ENCODE results near the gene VPS25. TPM values are rescaled to one million over a fixed set of nuclear protein-coding genes. Genes with fewer than 3 reads are reported as not detected.

Gene VPS25
- total and polyA plus RNA-seq, 9 of the 15 experiments (the other 6 are each of a cell fraction or from before 2014, with no cell fraction given): 123 to 352 (median 180) TPM

DNA sequence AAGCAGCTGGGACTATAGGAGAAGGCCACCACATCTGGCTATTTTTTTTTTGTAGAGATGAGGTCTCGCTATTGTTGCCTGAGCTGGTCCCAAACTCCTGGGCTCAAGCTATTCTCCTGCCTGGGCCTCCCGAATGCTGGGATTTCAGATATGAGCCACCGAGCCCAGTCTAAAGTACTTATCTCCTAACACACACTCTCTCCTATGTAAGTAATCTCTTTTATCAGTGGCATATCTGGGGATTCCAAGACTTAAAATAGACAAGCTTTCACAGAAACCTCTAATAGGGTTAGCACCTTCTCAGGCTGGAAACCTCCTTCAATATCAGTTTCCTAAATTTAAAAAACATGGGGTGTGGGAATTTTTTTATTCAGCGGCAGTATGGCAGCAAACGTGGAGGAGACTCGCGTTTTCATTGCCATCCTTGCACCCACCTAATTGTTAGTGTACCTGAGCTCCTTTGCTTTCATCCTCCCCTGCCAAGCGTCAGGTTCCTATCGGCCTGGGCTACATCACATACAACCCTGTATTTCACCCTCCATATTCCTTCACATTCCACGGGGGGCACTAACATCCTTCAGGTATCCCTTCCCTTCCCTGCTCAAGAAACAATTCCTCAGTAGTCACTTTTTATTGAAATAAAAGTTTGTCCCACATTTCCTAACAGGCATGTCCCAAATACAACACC lies 29.5 kb upstream of the VPS25 start:
- Histone ChIP-seq H2AFZ (ENCODE audit: low read depth, low read length) (peak overlapping the region; percentile 81), H3K27ac (ENCODE audit: extremely low read depth, low read depth, low read length) (peak overlapping the region; percentile 81), H3K9me3 (replicated peaks; ENCODE audit: control insufficient read depth, insufficient read depth, low read depth, low read length) (no peaks in the 10 kb centered on the region), H3K4me1 (replicated peaks in 1 of 2; ENCODE audit: control insufficient read depth in 2 of 2, insufficient read depth in 2 of 2, low read length in 2 of 2) (peaks cover 15 to 26% of the 10 kb centered on the region in 2 experiments; a peak in 4 of 5 replicates), H4K20me1 (replicated peaks; ENCODE audit: control insufficient read depth, insufficient read depth, low read length) (no peaks in the 10 kb centered on the region), H3K9me1 (ENCODE audit: control insufficient read depth, insufficient read depth, low read length) (no peaks in the 10 kb centered on the region), H3K9ac (ENCODE audit: insufficient read depth in 1 of 2, low read depth in 2 of 2, low read length in 2 of 2) (peak overlapping the region; percentile 73 to 95), H3K79me2 (ENCODE audit: control insufficient read depth, insufficient read depth, low read length) (peaks cover 35% of the 10 kb centered on the region; the same call in 2 of the 3 replicates), H3K4me3 (peak overlapping the region; percentile 65), H3K36me3 (ENCODE audit: control insufficient read depth, insufficient read depth, low read length) (0 out of 3 replicates have a peak, but pooled peaks cover 2% of the 10 kb centered on the region), H3K27me3 (ENCODE audit: control insufficient read depth in 2 of 2, insufficient read depth in 2 of 2, low read length in 2 of 2) (no peaks in the 10 kb centered on the region), H3K4me2 (ENCODE audit: insufficient read depth, low read length) (peak overlapping the region; percentile 77)
- under 1% methylated on average over 10 of the region's 10 CpGs for WGBS (ENCODE audit: insufficient coverage, low coverage, missing lambda C conversion rate)
- peak; percentile 40 for ATAC-seq
- peak; percentile 91 for FAIRE-seq
- CTCF ChIA-PET (ENCODE audit: low intra/inter-chr PET ratio): interaction anchor here (1.1 kb wide), 1 partner anchor 149 kb away, joined by 4 read pairs; no protein-coding TSS in a partner anchor
- POLR2A ChIA-PET: interaction anchor here (0.6 to 1.1 kb wide), 7 partner anchors 15 to 136 kb away, joined by 3 to 5 read pairs (median 3); partner anchors contain the start of gene BECN1
- in situ Hi-C loops (cut with MboI): no loop called here
- intact Hi-C loops (cut with micrococcal nuclease): no loop called here
- BruUV-seq (replicated peaks): no TSS peak
- peak in 2 of 4 experiments; percentile 60 to 88 for DNase-seq (ENCODE audit: extremely low read depth in 1 of 4, low spot score in 3 of 4)
- TF ChIP-seq HEY1 (CRISPR knock-in tag; IDR thresholded peaks at IDR 0.05; ENCODE audit: borderline replicate concordance): no peak
- TF ChIP-seq KAT7 (CRISPR knock-in tag; IDR thresholded peaks at IDR 0.05; ENCODE audit: borderline replicate concordance): no peak
- TF ChIP-seq, protein P1, sequence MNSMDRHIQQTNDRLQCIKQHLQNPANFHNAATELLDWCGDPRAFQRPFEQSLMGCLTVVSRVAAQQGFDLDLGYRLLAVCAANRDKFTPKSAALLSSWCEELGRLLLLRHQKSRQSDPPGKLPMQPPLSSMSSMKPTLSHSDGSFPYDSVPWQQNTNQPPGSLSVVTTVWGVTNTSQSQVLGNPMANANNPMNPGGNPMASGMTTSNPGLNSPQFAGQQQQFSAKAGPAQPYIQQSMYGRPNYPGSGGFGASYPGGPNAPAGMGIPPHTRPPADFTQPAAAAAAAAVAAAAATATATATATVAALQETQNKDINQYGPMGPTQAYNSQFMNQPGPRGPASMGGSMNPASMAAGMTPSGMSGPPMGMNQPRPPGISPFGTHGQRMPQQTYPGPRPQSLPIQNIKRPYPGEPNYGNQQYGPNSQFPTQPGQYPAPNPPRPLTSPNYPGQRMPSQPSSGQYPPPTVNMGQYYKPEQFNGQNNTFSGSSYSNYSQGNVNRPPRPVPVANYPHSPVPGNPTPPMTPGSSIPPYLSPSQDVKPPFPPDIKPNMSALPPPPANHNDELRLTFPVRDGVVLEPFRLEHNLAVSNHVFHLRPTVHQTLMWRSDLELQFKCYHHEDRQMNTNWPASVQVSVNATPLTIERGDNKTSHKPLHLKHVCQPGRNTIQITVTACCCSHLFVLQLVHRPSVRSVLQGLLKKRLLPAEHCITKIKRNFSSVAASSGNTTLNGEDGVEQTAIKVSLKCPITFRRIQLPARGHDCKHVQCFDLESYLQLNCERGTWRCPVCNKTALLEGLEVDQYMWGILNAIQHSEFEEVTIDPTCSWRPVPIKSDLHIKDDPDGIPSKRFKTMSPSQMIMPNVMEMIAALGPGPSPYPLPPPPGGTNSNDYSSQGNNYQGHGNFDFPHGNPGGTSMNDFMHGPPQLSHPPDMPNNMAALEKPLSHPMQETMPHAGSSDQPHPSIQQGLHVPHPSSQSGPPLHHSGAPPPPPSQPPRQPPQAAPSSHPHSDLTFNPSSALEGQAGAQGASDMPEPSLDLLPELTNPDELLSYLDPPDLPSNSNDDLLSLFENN (IDR thresholded peaks at IDR 0.05; ENCODE audit: low read depth in 2 of 2, low read length in 2 of 2): peak in 1 of 2 experiments; percentile 62; a peak in 2 of 4 replicates
- no peak for TF ChIP-seq HNRNPL (IDR thresholded peaks at IDR 0.05; ENCODE audit: low read depth, low read length)
- TF ChIP-seq, protein P2, sequence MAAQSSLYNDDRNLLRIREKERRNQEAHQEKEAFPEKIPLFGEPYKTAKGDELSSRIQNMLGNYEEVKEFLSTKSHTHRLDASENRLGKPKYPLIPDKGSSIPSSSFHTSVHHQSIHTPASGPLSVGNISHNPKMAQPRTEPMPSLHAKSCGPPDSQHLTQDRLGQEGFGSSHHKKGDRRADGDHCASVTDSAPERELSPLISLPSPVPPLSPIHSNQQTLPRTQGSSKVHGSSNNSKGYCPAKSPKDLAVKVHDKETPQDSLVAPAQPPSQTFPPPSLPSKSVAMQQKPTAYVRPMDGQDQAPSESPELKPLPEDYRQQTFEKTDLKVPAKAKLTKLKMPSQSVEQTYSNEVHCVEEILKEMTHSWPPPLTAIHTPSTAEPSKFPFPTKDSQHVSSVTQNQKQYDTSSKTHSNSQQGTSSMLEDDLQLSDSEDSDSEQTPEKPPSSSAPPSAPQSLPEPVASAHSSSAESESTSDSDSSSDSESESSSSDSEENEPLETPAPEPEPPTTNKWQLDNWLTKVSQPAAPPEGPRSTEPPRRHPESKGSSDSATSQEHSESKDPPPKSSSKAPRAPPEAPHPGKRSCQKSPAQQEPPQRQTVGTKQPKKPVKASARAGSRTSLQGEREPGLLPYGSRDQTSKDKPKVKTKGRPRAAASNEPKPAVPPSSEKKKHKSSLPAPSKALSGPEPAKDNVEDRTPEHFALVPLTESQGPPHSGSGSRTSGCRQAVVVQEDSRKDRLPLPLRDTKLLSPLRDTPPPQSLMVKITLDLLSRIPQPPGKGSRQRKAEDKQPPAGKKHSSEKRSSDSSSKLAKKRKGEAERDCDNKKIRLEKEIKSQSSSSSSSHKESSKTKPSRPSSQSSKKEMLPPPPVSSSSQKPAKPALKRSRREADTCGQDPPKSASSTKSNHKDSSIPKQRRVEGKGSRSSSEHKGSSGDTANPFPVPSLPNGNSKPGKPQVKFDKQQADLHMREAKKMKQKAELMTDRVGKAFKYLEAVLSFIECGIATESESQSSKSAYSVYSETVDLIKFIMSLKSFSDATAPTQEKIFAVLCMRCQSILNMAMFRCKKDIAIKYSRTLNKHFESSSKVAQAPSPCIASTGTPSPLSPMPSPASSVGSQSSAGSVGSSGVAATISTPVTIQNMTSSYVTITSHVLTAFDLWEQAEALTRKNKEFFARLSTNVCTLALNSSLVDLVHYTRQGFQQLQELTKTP (IDR thresholded peaks at IDR 0.05; ENCODE audit: low read depth in 1 of 2, partially characterized antibody in 2 of 2): no peak
- TF ChIP-seq, protein P3, sequence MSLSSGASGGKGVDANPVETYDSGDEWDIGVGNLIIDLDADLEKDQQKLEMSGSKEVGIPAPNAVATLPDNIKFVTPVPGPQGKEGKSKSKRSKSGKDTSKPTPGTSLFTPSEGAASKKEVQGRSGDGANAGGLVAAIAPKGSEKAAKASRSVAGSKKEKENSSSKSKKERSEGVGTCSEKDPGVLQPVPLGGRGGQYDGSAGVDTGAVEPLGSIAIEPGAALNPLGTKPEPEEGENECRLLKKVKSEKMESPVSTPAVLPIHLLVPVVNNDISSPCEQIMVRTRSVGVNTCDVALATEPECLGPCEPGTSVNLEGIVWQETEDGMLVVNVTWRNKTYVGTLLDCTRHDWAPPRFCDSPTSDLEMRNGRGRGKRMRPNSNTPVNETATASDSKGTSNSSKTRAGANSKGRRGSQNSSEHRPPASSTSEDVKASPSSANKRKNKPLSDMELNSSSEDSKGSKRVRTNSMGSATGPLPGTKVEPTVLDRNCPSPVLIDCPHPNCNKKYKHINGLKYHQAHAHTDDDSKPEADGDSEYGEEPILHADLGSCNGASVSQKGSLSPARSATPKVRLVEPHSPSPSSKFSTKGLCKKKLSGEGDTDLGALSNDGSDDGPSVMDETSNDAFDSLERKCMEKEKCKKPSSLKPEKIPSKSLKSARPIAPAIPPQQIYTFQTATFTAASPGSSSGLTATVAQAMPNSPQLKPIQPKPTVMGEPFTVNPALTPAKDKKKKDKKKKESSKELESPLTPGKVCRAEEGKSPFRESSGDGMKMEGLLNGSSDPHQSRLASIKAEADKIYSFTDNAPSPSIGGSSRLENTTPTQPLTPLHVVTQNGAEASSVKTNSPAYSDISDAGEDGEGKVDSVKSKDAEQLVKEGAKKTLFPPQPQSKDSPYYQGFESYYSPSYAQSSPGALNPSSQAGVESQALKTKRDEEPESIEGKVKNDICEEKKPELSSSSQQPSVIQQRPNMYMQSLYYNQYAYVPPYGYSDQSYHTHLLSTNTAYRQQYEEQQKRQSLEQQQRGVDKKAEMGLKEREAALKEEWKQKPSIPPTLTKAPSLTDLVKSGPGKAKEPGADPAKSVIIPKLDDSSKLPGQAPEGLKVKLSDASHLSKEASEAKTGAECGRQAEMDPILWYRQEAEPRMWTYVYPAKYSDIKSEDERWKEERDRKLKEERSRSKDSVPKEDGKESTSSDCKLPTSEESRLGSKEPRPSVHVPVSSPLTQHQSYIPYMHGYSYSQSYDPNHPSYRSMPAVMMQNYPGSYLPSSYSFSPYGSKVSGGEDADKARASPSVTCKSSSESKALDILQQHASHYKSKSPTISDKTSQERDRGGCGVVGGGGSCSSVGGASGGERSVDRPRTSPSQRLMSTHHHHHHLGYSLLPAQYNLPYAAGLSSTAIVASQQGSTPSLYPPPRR (CRISPR knock-in tag; IDR thresholded peaks at IDR 0.05; ENCODE audit: borderline replicate concordance): no peak
